Heart right ventricle (tissue), 16 donors: ENCODE measurements around the gene TRIM63. TPM values are rescaled to one million over a fixed set of nuclear protein-coding genes. Genes with fewer than 3 reads are reported as not detected.

Source experiments
- ATAC-seq, 8 donors: fragments of 200-7000 bp; cut with Tn5 transposase; one replicate each; pipeline ENCODE4 v1.9.1; 2020; ENCODE audit warnings: mild to moderate bottlenecking in 8 of 8, moderate library complexity in 8 of 8, moderate number of reproducible peaks in 1 of 8
- DNase-seq, 2 donors: peaks; one replicate each; pipeline ENCODE4 v3.0.0-alpha.2; 2020
- H3K27ac ChIP-seq, 10 donors: fragments of 200-600 bp; sonication (generic) in 2 of 10; one replicate each; pipeline versions ENCODE4 v1.5.0 to v1.8.0; 2020 to 2022; ENCODE audit warnings: mild to moderate bottlenecking in 3 of 10
- H3K27me3 ChIP-seq, 7 donors: fragments of 200-600 bp; one replicate each; pipeline ENCODE4 v1.8.0; 2021 to 2022; ENCODE audit warnings: mild to moderate bottlenecking in 2 of 7
- H3K36me3 ChIP-seq, 9 donors: fragments of 200-600 bp; sonication (generic) in 1 of 9; one replicate each; pipeline versions ENCODE4 v1.5.0 to v1.8.0; 2020 to 2022; ENCODE audit warnings: mild to moderate bottlenecking in 2 of 9
- H3K4me1 ChIP-seq, 9 donors: fragments of 200-600 bp; sonication (generic) in 1 of 9; one replicate each; pipeline versions ENCODE4 v1.5.0 to v1.8.0; 2020 to 2022; ENCODE audit warnings: mild to moderate bottlenecking in 4 of 9
- H3K4me3 ChIP-seq, 10 donors: fragments of 200-600 bp; sonication (generic) in 2 of 10; one replicate each; pipeline versions ENCODE4 v1.5.0 to v1.8.0; 2020 to 2022; ENCODE audit warnings: mild to moderate bottlenecking in 7 of 10, moderate library complexity in 2 of 10
- H3K9me3 ChIP-seq, 11 donors: fragments of 200-600 bp in 10 of 11; sonication (generic) in 2 of 11; one replicate each; pipeline versions ENCODE4 v1.5.0 to v1.8.0; 2013 to 2022; ENCODE audit warnings: mild to moderate bottlenecking in 2 of 11, control low read depth in 1 of 11, moderate library complexity in 1 of 11
- WGBS, 2 donors: extraction: QIAGEN DNeasy Blood & Tissue Kit; methylation state at CpG; one replicate each; pipeline ENCODE4 v1.1.7; 2013; ENCODE audit warnings: inconsistent platforms in 1 of 2; 5-methylcytosine and 5-hydroxymethylcytosine counted together
- intact Hi-C, 10 donors: fragments of 100-400 bp; cut with DNase I; formaldehyde crosslinking; loops; one replicate each; pipeline versions ENCODE4 v1.11.1 to v1.14.2; 2022
- polyA plus RNA-seq, 2 donors: library from polyadenylated mRNA; stranded (reverse); fragments of 200-250 nt; gene quantifications; one replicate each; pipeline ENCODE4 v1.2.3, GENCODE V29; 2013
- total RNA-seq, 10 donors: library from RNA; stranded (reverse); fragmentation: NEBNext Ultra II Directional in 3 of 10; extraction: Animal tissue kit (Norgen Biotek cat#: 25700) in 3 of 10; gene quantifications; one replicate each; pipeline versions ENCODE4 v1.2.1 to v1.2.4, GENCODE V29; 2021 to 2023
- TF ChIP-seq, protein P1 (sequence below), 9 donors: fragments of 200-600 bp; sonication (generic) in 2 of 9; IDR thresholded peaks; one replicate each; pipeline versions ENCODE4 v1.5.0 to v1.8.0; 2021 to 2022; ENCODE audit warnings: antibody characterized with exemption in 9 of 9, mild to moderate bottlenecking in 5 of 9, moderate library complexity in 1 of 9
- donor health status: Arrhythmogenic right ventricular cardiomyopathy.
- donor health status: ischemic (EF 13 %, LVEDD 7.1; RV severe dilation, severe dysfunction).
- donor health status: healthy with polysubstance abuse.
- donor health status: DM: no; HTN: yes; CAD: no.
- donor health status: DM: no; HTN: no; CAD: no.
- donor health status: ischemic (EF 25% LVEDD 6.9; RV normal size, moderate dysfunction).
- donor health status: ischemic (EF 25% LVEDD 5.7; RV mildly dilated, moderate dysfunction).
- donor health status: healthy.
- donor health status: DM: yes; HTN: yes; CAD: no.
- donor health status: Ischemic cardiomyopathy.
- donor health status: ischemic (EF 35%, LVEDD 5.7; RV mildly dilated, moderate dysfunction).
- donor health status: nonischemic (EF 11% LVEDD 7.7; RV severe dilation, severe dysfunction).
- donor health status: DM: yes; HTN: yes; CAD: no.
- donor health status: PGD.
- donor health status: ischemic (EF 29% LVEDD 5.4; RV normal size, mild dysfunction).
- donor health status: nonischemic (EF 23%, LVEDD 6.1; RV moderate dilation, normal function).

TRIM63 gene
- total and polyA plus RNA-seq, 12 donors: 191 to 415 (median 222) TPM

- TF ChIP-seq, protein P1, sequence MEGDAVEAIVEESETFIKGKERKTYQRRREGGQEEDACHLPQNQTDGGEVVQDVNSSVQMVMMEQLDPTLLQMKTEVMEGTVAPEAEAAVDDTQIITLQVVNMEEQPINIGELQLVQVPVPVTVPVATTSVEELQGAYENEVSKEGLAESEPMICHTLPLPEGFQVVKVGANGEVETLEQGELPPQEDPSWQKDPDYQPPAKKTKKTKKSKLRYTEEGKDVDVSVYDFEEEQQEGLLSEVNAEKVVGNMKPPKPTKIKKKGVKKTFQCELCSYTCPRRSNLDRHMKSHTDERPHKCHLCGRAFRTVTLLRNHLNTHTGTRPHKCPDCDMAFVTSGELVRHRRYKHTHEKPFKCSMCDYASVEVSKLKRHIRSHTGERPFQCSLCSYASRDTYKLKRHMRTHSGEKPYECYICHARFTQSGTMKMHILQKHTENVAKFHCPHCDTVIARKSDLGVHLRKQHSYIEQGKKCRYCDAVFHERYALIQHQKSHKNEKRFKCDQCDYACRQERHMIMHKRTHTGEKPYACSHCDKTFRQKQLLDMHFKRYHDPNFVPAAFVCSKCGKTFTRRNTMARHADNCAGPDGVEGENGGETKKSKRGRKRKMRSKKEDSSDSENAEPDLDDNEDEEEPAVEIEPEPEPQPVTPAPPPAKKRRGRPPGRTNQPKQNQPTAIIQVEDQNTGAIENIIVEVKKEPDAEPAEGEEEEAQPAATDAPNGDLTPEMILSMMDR (IDR thresholded peaks at IDR 0.05): no peak
- Histone ChIP-seq H3K4me3 (no peak overlapping the region), H3K27ac (no peak overlapping the region), H3K4me1 (peaks cover 0 to 19% (median 4%) of the 10 kb centered on the region in 9 donors), H3K9me3 (no peaks in the 10 kb centered on the region), H3K36me3 (peaks cover 0 to 5% (median 0%) of the 10 kb centered on the region in 9 donors), H3K27me3 (no peaks in the 10 kb centered on the region)
- intact Hi-C loops: no loop called here
- 70 to 85% methylated on average over 8 of the region's 8 CpGs for WGBS, 2 donors
- no peak for ATAC-seq
- no peak for DNase-seq
These were observed 38.9 kb downstream of the TRIM63 start for GRCh38 chr1:26028490-26028980.

DNA sequence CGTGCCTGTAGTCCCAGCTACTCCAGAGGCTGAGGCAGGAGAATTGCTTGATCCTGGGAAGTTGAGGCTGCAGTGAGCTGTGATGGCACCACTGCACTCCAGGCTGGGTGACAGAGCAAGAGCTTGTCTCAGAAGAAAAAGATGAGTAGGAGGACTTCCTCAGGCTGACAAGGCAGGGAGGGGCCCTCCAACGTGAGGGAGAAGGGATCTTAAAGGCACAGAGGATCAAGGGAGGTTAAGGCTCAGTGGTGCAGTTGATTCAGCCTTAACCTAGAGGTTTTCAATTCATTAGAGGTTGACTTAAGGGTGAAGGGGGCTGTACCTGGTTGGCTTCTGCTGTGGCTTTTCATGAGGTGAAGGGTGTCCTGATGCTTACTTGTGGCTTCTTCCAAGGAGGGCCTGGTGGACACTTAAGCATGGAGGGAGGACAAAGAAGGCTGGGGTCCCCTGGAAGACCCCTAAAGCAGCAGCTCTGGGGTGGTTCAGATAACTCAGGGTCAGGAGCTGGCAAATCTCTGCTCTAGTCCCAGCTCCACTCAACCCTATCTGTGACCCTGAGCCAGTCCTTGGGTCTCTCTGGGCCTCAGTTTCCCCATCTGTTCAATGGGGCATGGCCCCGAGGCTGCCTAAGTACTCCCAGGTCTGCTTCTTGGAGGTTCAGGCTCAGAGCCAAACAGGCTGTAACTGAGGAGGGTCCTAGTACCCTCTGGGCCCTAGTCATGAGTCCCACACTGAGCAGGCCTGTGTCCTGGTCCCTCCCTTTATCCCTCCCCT is 39.5 kb downstream of the TRIM63 start:
- WGBS, 2 donors: 33 to 46% methylated on average over 3 of the region's 3 CpGs
- Histone ChIP-seq H3K36me3 (peaks cover 0 to 5% (median 0%) of the 10 kb centered on the region in 9 donors), H3K27ac (no peak overlapping the region), H3K4me1 (peaks cover 0 to 25% (median 8%) of the 10 kb centered on the region in 9 donors), H3K4me3 (no peak overlapping the region), H3K9me3 (no peaks in the 10 kb centered on the region), H3K27me3 (no peaks in the 10 kb centered on the region)
- TF ChIP-seq, protein P1 (IDR thresholded peaks at IDR 0.05): no peak
- ATAC-seq (no peak), DNase-seq (no peak)
- intact Hi-C loops: no loop called here

GRCh38 chr1:26025517-26025916 is 41.9 kb downstream of the TRIM63 start:
- TF ChIP-seq, protein P1 (IDR thresholded peaks at IDR 0.05): no peak
- Histone ChIP-seq H3K4me1 (peaks cover 7 to 35% (median 23%) of the 10 kb centered on the region in 9 donors), H3K36me3 (peaks cover 0 to 2% (median 0%) of the 10 kb centered on the region in 9 donors), H3K4me3 (no peak overlapping the region), H3K9me3 (no peaks in the 10 kb centered on the region), H3K27me3 (no peaks in the 10 kb centered on the region), H3K27ac (peak overlapping the region in 2 of 10 donors; percentile 13 to 92)
- ATAC-seq: no peak
- intact Hi-C loops: no loop called here
- no peak for DNase-seq
- WGBS, 2 donors: 69 to 78% methylated on average over 5 of the region's 5 CpGs

DNA sequence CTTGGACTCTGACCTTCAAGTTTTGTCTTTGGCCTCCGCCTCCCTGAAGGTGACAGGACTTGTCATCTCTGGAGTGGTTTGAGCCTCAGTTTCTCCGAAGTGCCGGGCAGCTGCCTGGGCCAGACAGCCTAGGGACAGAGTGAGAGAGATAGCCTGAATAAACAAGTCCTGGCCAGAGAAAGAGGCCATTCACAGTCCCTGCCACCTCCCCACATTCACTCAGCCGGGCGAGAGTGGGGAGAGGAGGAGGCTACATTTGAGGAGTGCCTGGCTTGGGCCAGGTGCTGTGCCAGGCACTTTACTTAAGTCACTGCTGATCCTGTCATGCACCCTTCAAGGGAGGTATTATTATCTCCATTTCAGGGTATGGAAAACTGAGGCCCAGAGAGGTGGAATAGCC is 42.4 kb downstream of the TRIM63 start:
- Histone ChIP-seq H3K27me3 (no peaks in the 10 kb centered on the region), H3K4me3 (peak overlapping the region in 1 of 10 donors; percentile 38), H3K4me1 (peaks cover 7 to 38% (median 26%) of the 10 kb centered on the region in 9 donors), H3K9me3 (no peaks in the 10 kb centered on the region), H3K27ac (peak overlapping the region in 4 of 10 donors; percentile 13 to 92 (median 66)), H3K36me3 (peaks cover 0 to 2% (median 0%) of the 10 kb centered on the region in 9 donors)
- 64 to 66% methylated on average over 5 of the region's 5 CpGs for WGBS, 2 donors
- no peak for ATAC-seq
- intact Hi-C loops: no loop called here
- no peak for DNase-seq
- TF ChIP-seq, protein P1 (IDR thresholded peaks at IDR 0.05): no peak
